ENCODE measurements around the gene GNG3.
"Not testable (repeated sequence)": the region's sequence is repeated elsewhere in the genome, so short reads cannot be mapped to it uniquely, and the experiment has no call there.

GRCh38 chr11:62675415-62675814 is 32.1 kb upstream of the GNG3 start:
- not testable (repeated sequence) for TF ChIP-seq POLR2AphosphoS5 (IDR thresholded peaks at IDR 0.05; ENCODE audit: low read depth, low read length); TAF1 (IDR thresholded peaks at IDR 0.05; ENCODE audit: borderline replicate concordance, low read depth, low read length)

All from GM12892 (cell line).